NB4 (cell line): Measurements from ENCODE around the gene CYB561.

ENCODE experiments used
- MAX ChIP-seq: IDR thresholded peaks from 2 replicates; pipeline ENCODE4 v1.6.1; 2011; ENCODE audit warnings: low read depth, low read length
- POLR2A ChIP-seq: IDR thresholded peaks from 2 replicates; pipeline ENCODE4 v1.6.1; 2011; ENCODE audit warnings: mild to moderate bottlenecking; ENCODE audit not compliant: insufficient read length; ENCODE audit errors: extremely low read depth
- TF ChIP-seq, protein P1 (sequence below): IDR thresholded peaks from one replicate; pipeline ENCODE4 v1.5.1; 2012; ENCODE audit warnings: low read depth, low read length

DNA sequence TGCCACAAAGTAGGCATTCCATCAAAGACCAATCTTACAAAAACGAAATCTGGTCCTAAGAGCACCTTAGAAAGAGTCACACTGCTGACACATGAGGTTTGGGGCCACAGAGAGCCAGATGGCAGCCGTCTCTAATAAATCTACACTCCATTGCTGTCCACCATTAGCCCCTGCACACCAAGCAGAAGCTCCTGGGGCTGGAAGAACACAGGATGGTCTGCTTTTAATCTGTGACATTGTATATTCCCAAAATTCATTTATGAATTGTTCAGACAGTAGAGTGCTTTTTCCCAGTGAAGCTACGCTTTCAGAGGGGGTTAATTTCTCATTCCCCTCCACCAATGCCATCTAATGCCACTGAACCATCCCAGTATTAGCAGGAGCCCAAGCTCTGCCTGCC, 1.6 kb downstream of the CYB561 start:
- TF ChIP-seq, protein P1, sequence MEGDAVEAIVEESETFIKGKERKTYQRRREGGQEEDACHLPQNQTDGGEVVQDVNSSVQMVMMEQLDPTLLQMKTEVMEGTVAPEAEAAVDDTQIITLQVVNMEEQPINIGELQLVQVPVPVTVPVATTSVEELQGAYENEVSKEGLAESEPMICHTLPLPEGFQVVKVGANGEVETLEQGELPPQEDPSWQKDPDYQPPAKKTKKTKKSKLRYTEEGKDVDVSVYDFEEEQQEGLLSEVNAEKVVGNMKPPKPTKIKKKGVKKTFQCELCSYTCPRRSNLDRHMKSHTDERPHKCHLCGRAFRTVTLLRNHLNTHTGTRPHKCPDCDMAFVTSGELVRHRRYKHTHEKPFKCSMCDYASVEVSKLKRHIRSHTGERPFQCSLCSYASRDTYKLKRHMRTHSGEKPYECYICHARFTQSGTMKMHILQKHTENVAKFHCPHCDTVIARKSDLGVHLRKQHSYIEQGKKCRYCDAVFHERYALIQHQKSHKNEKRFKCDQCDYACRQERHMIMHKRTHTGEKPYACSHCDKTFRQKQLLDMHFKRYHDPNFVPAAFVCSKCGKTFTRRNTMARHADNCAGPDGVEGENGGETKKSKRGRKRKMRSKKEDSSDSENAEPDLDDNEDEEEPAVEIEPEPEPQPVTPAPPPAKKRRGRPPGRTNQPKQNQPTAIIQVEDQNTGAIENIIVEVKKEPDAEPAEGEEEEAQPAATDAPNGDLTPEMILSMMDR: no peak
- no peak for TF ChIP-seq MAX
- no peak for TF ChIP-seq POLR2A
